PFSK-1 (cell line): ENCODE results near the gene RCOR2.

Source experiments
- FOXP2 ChIP-seq: optimal IDR thresholded peaks from 2 replicates; pipeline ENCODE3; 2011; ENCODE audit warnings: borderline replicate concordance, control low read depth, inconsistent platforms; ENCODE audit not compliant: insufficient read depth; ENCODE audit errors: extremely low read length, extremely low read depth
- POLR2AphosphoS5 ChIP-seq: IDR thresholded peaks from 2 replicates; pipeline ENCODE4 v1.6.1; 2012; ENCODE audit warnings: low read depth, mild to moderate bottlenecking, control low read depth, low read length, moderate library complexity
- REST ChIP-seq, 2 experiments: IDR thresholded peaks; 2 replicates each; pipeline versions ENCODE4 v1.6.1 to v1.8.0; 2011 to 2012; ENCODE audit warnings: low read depth in 2 of 2, low read length in 2 of 2, control low read depth in 1 of 2, inconsistent platforms in 1 of 2, mild to moderate bottlenecking in 1 of 2, moderate library complexity in 1 of 2; ENCODE audit not compliant: insufficient read depth in 1 of 2
- SIN3A ChIP-seq: IDR thresholded peaks from 2 replicates; pipeline ENCODE4 v1.6.1; 2012; ENCODE audit warnings: mild to moderate bottlenecking, low read length, moderate library complexity, borderline replicate concordance; ENCODE audit not compliant: insufficient read depth
- TAF1 ChIP-seq: IDR thresholded peaks from 2 replicates; pipeline ENCODE4 v1.6.1; 2012; ENCODE audit warnings: low read length, control low read depth, borderline replicate concordance; ENCODE audit not compliant: insufficient read depth

Gene RCOR2

GRCh38 chr11:63883791-63884190 lies 33.2 kb downstream of the RCOR2 start:
- TF ChIP-seq SIN3A (no peak), TAF1 (no peak), REST (IDR thresholded peaks at IDR 0.05; ENCODE audit: insufficient read depth in 1 of 2, low read depth in 2 of 2, low read length in 2 of 2) (no peak), POLR2AphosphoS5 (no peak), FOXP2 (no peak)

DNA sequence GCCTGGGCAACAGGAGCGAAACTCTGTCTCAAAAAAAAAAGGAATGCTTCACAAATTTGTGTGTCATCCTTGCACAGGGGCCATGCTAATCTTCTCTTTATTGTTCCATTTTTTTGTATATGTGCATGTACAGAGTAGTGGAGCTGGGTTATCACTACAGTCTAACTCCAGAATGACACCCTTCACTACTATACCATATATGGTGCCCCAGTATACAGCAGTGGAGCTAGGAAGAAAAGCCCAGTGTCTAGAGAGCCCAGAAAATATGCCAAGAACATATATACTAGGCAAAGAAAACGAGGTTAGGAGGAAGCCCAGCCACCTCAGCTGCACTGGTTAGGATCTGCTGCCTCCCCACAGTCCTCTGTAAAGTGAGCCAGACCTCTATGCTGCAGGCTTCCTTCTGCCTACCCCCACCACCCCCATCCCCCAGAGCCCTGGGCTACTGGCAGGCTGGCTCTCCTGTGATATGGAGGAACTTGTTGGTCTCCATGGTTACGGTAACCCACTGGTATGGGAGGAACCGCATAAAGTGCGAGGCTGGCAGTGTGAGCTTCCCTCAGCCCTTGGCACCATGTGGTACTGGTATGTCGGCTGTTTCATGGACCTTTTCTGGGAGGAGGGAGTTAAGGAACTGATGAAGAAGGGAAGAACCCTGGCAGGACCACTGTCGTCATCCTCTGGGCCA lies 34.3 kb downstream of the RCOR2 start:
- TF ChIP-seq REST (IDR thresholded peaks at IDR 0.05; ENCODE audit: insufficient read depth in 1 of 2, low read depth in 2 of 2, low read length in 2 of 2) (no peak), FOXP2 (no peak), SIN3A (no peak), TAF1 (no peak), POLR2AphosphoS5 (no peak)

DNA sequence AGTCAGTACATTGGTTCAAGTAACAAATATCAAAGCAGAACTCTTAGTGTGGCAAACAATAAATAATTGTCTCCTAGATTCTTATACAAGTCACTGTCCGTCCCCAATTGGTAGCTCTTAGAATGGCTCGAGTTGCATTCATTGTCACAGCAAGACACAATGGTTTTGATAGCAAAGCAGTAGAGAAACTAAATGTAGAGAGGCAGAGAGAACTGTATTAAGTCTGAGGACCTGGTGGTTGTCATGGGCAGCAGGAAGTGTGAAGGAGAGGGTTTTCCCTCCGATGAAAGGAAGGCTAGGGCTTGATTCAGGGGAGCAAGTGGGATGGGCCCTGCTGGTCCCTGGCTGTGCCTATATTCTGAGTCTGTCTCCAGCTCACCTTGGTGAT lies 36.6 kb downstream of the RCOR2 start:
- no peak for TF ChIP-seq POLR2AphosphoS5
- TF ChIP-seq TAF1 = no peak
- no peak for TF ChIP-seq SIN3A
- TF ChIP-seq REST (IDR thresholded peaks at IDR 0.05; ENCODE audit: insufficient read depth in 1 of 2, low read depth in 2 of 2, low read length in 2 of 2) = no peak
- no peak for TF ChIP-seq FOXP2

- TF ChIP-seq SIN3A (no peak), TAF1 (no peak), POLR2AphosphoS5 (no peak), FOXP2 (no peak), REST (IDR thresholded peaks at IDR 0.05; ENCODE audit: insufficient read depth in 1 of 2, low read depth in 2 of 2, low read length in 2 of 2) (no peak)
Observed at GRCh38 chr11:63879598-63880402, 37.2 kb downstream of the RCOR2 start.
